ENCODE measurements around the gene STX7. TPM values are rescaled to one million over a fixed set of nuclear protein-coding genes. Genes with fewer than 3 reads are reported as not detected.
A peak's percentile ranks its signal among the peaks of the same experiment; 100 is the strongest.

STX7 gene
- polyA plus RNA-seq, 3 donors = 49.7 to 85.1 (median 81.7) TPM

- H3K4me2 ChIP-seq (replicated peaks; ENCODE audit: extremely low read depth, low read length, poor library complexity, severe bottlenecking) = no peak overlapping the region
- no peak overlapping the region for H3K4me3 ChIP-seq (replicated peaks in 1 of 3; ENCODE audit: low read depth in 2 of 3, low read length in 3 of 3)
- no peak for TF ChIP-seq CTCF (IDR thresholded peaks at IDR 0.05)
- H3K27me3 ChIP-seq (ENCODE audit: control insufficient read depth in 2 of 2, insufficient read depth in 2 of 2, low read length in 2 of 2) = no peaks in the 10 kb centered on the region
- 98% methylated on average over 4 of the region's 5 CpGs for WGBS (ENCODE audit: insufficient coverage)
- Mint-ChIP-seq H3K4me3 (no peak overlapping the region), H3K36me3 (peaks cover 14 to 24% of the 10 kb centered on the region in 2 donors), H3K4me1 (no peaks in the 10 kb centered on the region), H3K9me3 (no peaks in the 10 kb centered on the region), H3K27ac (no peak overlapping the region), H3K27me3 (ENCODE audit: low read depth in 3 of 3) (peaks cover 0 to 1% (median 0%) of the 10 kb centered on the region in 3 donors)
- H2AFZ ChIP-seq (ENCODE audit: insufficient read depth, low read depth, low read length, poor library complexity, severe bottlenecking) = no peak overlapping the region
- no peaks in the 10 kb centered on the region for H3K4me1 ChIP-seq (ENCODE audit: control insufficient read depth in 1 of 2, insufficient read depth in 2 of 2, low read length in 2 of 2)
- peaks cover 4% of the 10 kb centered on the region for H3K79me2 ChIP-seq (ENCODE audit: insufficient read depth, low read length)
- H4K20me1 ChIP-seq (ENCODE audit: insufficient read depth, low read length) = peaks cover 96% of the 10 kb centered on the region
- H3K9me3 ChIP-seq (replicated peaks in 1 of 2; ENCODE audit: control insufficient read depth in 1 of 2, insufficient read depth in 1 of 2, low read length in 2 of 2) = no peaks in the 10 kb centered on the region
- no peak for DNase-seq
- H3K27ac ChIP-seq (ENCODE audit: low read depth in 1 of 2, low read length in 2 of 2) = peak overlapping the region in 1 of 2 donors; percentile 42
- no peak overlapping the region for H3K9ac ChIP-seq (ENCODE audit: insufficient read depth, low read length, poor library complexity, severe bottlenecking)
- peaks cover 98 to 100% of the 10 kb centered on the region in 2 donors for H3K36me3 ChIP-seq (replicated peaks in 1 of 2; ENCODE audit: control insufficient read depth in 1 of 2, insufficient read depth in 2 of 2, low read length in 2 of 2)
- intact Hi-C loops (cut with micrococcal nuclease) = no loop called here
Observed at GRCh38 chr6:132464538-132465256, 48.2 kb downstream of the STX7 start.

- no peaks in the 10 kb centered on the region for H3K4me1 ChIP-seq (ENCODE audit: control insufficient read depth in 1 of 2, insufficient read depth in 2 of 2, low read length in 2 of 2)
- H3K79me2 ChIP-seq (ENCODE audit: insufficient read depth, low read length) = peaks cover 4% of the 10 kb centered on the region
- H4K20me1 ChIP-seq (ENCODE audit: insufficient read depth, low read length) = peaks cover 87% of the 10 kb centered on the region
- no peak overlapping the region for H3K4me3 ChIP-seq (replicated peaks in 1 of 3; ENCODE audit: low read depth in 2 of 3, low read length in 3 of 3)
- H2AFZ ChIP-seq (ENCODE audit: insufficient read depth, low read depth, low read length, poor library complexity, severe bottlenecking) = no peak overlapping the region
- peaks cover 97 to 100% of the 10 kb centered on the region in 2 donors for H3K36me3 ChIP-seq (replicated peaks in 1 of 2; ENCODE audit: control insufficient read depth in 1 of 2, insufficient read depth in 2 of 2, low read length in 2 of 2)
- peaks cover 26 to 32% of the 10 kb centered on the region in 2 donors for H3K36me3 Mint-ChIP-seq
- no peak overlapping the region for H3K4me2 ChIP-seq (replicated peaks; ENCODE audit: extremely low read depth, low read length, poor library complexity, severe bottlenecking)
- H3K4me3 Mint-ChIP-seq = no peak overlapping the region
- no peak for TF ChIP-seq CTCF (IDR thresholded peaks at IDR 0.05)
- no peak overlapping the region for H3K9ac ChIP-seq (ENCODE audit: insufficient read depth, low read length, poor library complexity, severe bottlenecking)
- no peaks in the 10 kb centered on the region for H3K9me3 ChIP-seq (replicated peaks in 1 of 2; ENCODE audit: control insufficient read depth in 1 of 2, insufficient read depth in 1 of 2, low read length in 2 of 2)
- intact Hi-C loops (cut with micrococcal nuclease) = no loop called here
- WGBS (ENCODE audit: insufficient coverage) = no CpG with 5 or more reads among the region's 6 CpGs
- H3K27me3 Mint-ChIP-seq (ENCODE audit: low read depth in 3 of 3) = peaks cover 0 to 1% (median 0%) of the 10 kb centered on the region in 3 donors
- H3K4me1 Mint-ChIP-seq = peaks cover 4% of the 10 kb centered on the region
- H3K27ac ChIP-seq (ENCODE audit: low read depth in 1 of 2, low read length in 2 of 2) = no peak overlapping the region
- no peak overlapping the region for H3K27ac Mint-ChIP-seq
- no peaks in the 10 kb centered on the region for H3K9me3 Mint-ChIP-seq
- H3K27me3 ChIP-seq (ENCODE audit: control insufficient read depth in 2 of 2, insufficient read depth in 2 of 2, low read length in 2 of 2) = no peaks in the 10 kb centered on the region
- DNase-seq = peak in 1 of 3 donors; percentile 5
Observed at GRCh38 chr6:132461958-132462357, 51.0 kb downstream of the STX7 start.

Measured in CD14-positive monocyte (primary cell).